ENCODE measurements around the gene ARHGAP31. TPM values are rescaled to one million over a fixed set of nuclear protein-coding genes. Genes with fewer than 3 reads are reported as not detected.

Gene ARHGAP31
- total RNA-seq, 4 donors from 2014 or later = 40.0 to 78.9 (median 55.0) TPM

- H3K9me3 ChIP-seq = no peaks in the 10 kb centered on the region
- TF ChIP-seq CTCF (IDR thresholded peaks at IDR 0.05) (no peak), POLR2A (IDR thresholded peaks at IDR 0.05) (no peak)
- H3K4me3 ChIP-seq (replicated peaks in 1 of 3) = no peak overlapping the region
- H3K27me3 ChIP-seq = no peaks in the 10 kb centered on the region
- peaks cover 30 to 57% of the 10 kb centered on the region in 2 donors for H3K36me3 ChIP-seq
- no peaks in the 10 kb centered on the region for H3K4me1 ChIP-seq
- H3K27ac ChIP-seq = no peak overlapping the region
- WGBS, 2 donors = 94 to 98% methylated on average over 2 of the region's 2 CpGs
- intact Hi-C loops (cut with DNase I) = no loop called here
- DNase-seq = no peak
Observed at GRCh38 chr3:119396870-119397269, 102.7 kb downstream of the ARHGAP31 start.

- H3K4me3 ChIP-seq (replicated peaks in 1 of 3) = no peak overlapping the region
- H3K27me3 ChIP-seq = no peaks in the 10 kb centered on the region
- TF ChIP-seq CTCF (IDR thresholded peaks at IDR 0.05) (no peak), POLR2A (IDR thresholded peaks at IDR 0.05) (no peak)
- intact Hi-C loops (cut with DNase I) = no loop called here
- peaks cover 22 to 55% of the 10 kb centered on the region in 2 donors for H3K36me3 ChIP-seq
- H3K27ac ChIP-seq = no peak overlapping the region
- no peaks in the 10 kb centered on the region for H3K9me3 ChIP-seq
- no peak for DNase-seq
- no peaks in the 10 kb centered on the region for H3K4me1 ChIP-seq
- 93 to 94% methylated on average over 5 of the region's 5 CpGs for WGBS, 2 donors
Observed at GRCh38 chr3:119400466-119400865, 106.3 kb downstream of the ARHGAP31 start.

DNA sequence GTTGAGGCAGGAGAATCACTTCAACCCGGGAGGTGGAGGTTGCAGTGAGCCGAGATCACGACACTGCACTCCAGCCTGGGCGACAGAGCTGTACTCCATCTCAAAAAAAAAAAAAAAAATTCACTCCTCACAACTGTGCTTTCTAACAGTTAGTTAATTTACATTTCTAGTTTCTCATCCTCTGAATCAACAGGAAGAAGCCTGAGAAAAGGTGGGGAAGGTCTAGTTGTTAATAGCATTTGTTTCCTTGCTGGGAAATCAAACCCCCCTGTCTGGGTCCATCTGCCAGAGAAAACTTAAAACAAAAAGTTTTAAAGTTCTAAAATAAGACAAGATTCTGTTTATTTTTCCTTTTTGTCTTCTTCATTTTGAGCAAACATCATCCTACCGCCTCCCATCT, 106.9 kb downstream of the ARHGAP31 start:
- TF ChIP-seq POLR2A (IDR thresholded peaks at IDR 0.05) = no peak
- TF ChIP-seq CTCF (IDR thresholded peaks at IDR 0.05) = no peak
- H3K4me3 ChIP-seq (replicated peaks in 1 of 3) = no peak overlapping the region
- WGBS, 2 donors = 95% methylated on average over 5 of the region's 5 CpGs
- H3K4me1 ChIP-seq = no peaks in the 10 kb centered on the region
- no peaks in the 10 kb centered on the region for H3K9me3 ChIP-seq
- intact Hi-C loops (cut with DNase I) = no loop called here
- no peaks in the 10 kb centered on the region for H3K27me3 ChIP-seq
- H3K27ac ChIP-seq = no peak overlapping the region
- no peak for DNase-seq
- H3K36me3 ChIP-seq = peaks cover 22 to 54% of the 10 kb centered on the region in 2 donors

GRCh38 chr3:119401503-119402440, 107.6 kb downstream of the ARHGAP31 start:
- no peaks in the 10 kb centered on the region for H3K27me3 ChIP-seq
- DNase-seq = no peak
- WGBS, 2 donors = 89 to 90% methylated on average over 36 of the region's 36 CpGs
- no peak overlapping the region for H3K27ac ChIP-seq
- TF ChIP-seq CTCF (IDR thresholded peaks at IDR 0.05) (no peak), POLR2A (IDR thresholded peaks at IDR 0.05) (no peak)
- no peak overlapping the region for H3K4me3 ChIP-seq (replicated peaks in 1 of 3)
- no peaks in the 10 kb centered on the region for H3K9me3 ChIP-seq
- H3K36me3 ChIP-seq = peaks cover 22 to 50% of the 10 kb centered on the region in 2 donors
- intact Hi-C loops (cut with DNase I) = no loop called here
- H3K4me1 ChIP-seq = no peaks in the 10 kb centered on the region

DNA sequence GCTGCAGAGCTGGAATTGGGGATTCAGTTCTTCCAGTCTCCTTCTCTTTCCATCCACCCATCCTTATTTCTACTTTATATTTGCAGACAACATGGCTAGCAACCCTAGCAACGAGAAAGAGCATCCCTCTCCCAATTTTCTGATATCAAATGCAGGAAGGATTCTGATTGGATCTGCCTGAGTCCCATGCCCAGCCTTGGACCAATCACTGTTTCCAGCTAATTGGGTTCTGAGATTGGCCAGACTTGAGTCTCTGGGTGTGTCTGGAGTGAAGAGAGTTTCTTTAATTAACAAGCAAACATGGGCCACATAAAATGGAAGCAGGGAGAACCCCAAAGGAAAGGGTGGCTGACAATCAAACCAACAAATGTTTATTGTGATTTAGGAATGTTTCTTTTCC, 108.6 kb downstream of the ARHGAP31 start:
- Histone ChIP-seq H3K27me3 (no peaks in the 10 kb centered on the region), H3K4me3 (replicated peaks in 1 of 3) (no peak overlapping the region), H3K4me1 (no peaks in the 10 kb centered on the region), H3K27ac (no peak overlapping the region), H3K9me3 (no peaks in the 10 kb centered on the region), H3K36me3 (peaks cover 22 to 45% of the 10 kb centered on the region in 2 donors)
- intact Hi-C loops (cut with DNase I) = no loop called here
- WGBS, 2 donors = 88 to 91% methylated on average over 1 of the region's 1 CpG
- no peak for TF ChIP-seq POLR2A (IDR thresholded peaks at IDR 0.05)
- TF ChIP-seq CTCF (IDR thresholded peaks at IDR 0.05) = no peak
- DNase-seq = no peak
